ENCODE data around the gene SYNJ2. TPM values are rescaled to one million over a fixed set of nuclear protein-coding genes. Genes with fewer than 3 reads are reported as not detected.

Gene SYNJ2
- total and polyA plus RNA-seq, 2 experiments from 2014 or later, result 20.5 to 28.6 TPM

GRCh38 chr6:158041788-158042187 lies 60.1 kb downstream of the SYNJ2 start:
- Histone ChIP-seq H3K9ac (peak overlapping the region; percentile 72), H3K79me2 (ENCODE audit: insufficient read depth) (peaks cover 48% of the 10 kb centered on the region), H3K27me3 (replicated peaks; ENCODE audit: insufficient read depth) (no peaks in the 10 kb centered on the region), H3K9me2 (ENCODE audit: insufficient read depth) (no peaks in the 10 kb centered on the region), H3K4me2 (ENCODE audit: unreplicated experiment) (peak overlapping the region; percentile 57), H4K20me1 (ENCODE audit: insufficient read depth) (no peaks in the 10 kb centered on the region), H2AFZ (no peak overlapping the region), H3K4me1 (ENCODE audit: insufficient read depth) (peaks cover 56% of the 10 kb centered on the region), H3K36me3 (ENCODE audit: low read depth) (peaks cover 3% of the 10 kb centered on the region; the same call in 1 of the 2 replicates), H3K9me3 (ENCODE audit: low read depth) (no peaks in the 10 kb centered on the region), H3K4me3 (no peak overlapping the region), H3F3A (ENCODE audit: insufficient read depth) (peaks cover 46% of the 10 kb centered on the region), H3K27ac (peak overlapping the region; percentile 90)
- in situ Hi-C loops (cut with MboI), result no loop called here
- 97 to 98% methylated on average over 12 of the region's 12 CpGs for WGBS, 2 experiments (ENCODE audit: low coverage in 1 of 2, low lambda C conversion rate in 2 of 2, missing lambda C conversion rate in 2 of 2)
- TF ChIP-seq EZH2 (IDR thresholded peaks at IDR 0.05; ENCODE audit: insufficient read depth, poor library complexity, severe bottlenecking) (no peak), EZH2phosphoT487 (IDR thresholded peaks at IDR 0.05; ENCODE audit: insufficient read depth, low read depth) (no peak)
- DNase-seq, result no peak

GRCh38 chr6:158042245-158042798 lies 60.7 kb downstream of the SYNJ2 start:
- H3K79me2 ChIP-seq (ENCODE audit: insufficient read depth), result peaks cover 43% of the 10 kb centered on the region
- no peak overlapping the region for H2AFZ ChIP-seq
- peaks cover 3% of the 10 kb centered on the region; the same call in 1 of the 2 replicates for H3K36me3 ChIP-seq (ENCODE audit: low read depth)

GRCh38 chr6:158043008-158043407 lies 61.3 kb downstream of the SYNJ2 start:
- no peaks in the 10 kb centered on the region for H3K27me3 ChIP-seq (replicated peaks; ENCODE audit: insufficient read depth)
- peaks cover 63% of the 10 kb centered on the region for H3K4me1 ChIP-seq (ENCODE audit: insufficient read depth)
- H3K4me3 ChIP-seq, result no peak overlapping the region
- no peaks in the 10 kb centered on the region for H3K9me3 ChIP-seq (ENCODE audit: low read depth)
- no peak for TF ChIP-seq EZH2phosphoT487 (IDR thresholded peaks at IDR 0.05; ENCODE audit: insufficient read depth, low read depth)
- TF ChIP-seq EZH2 (IDR thresholded peaks at IDR 0.05; ENCODE audit: insufficient read depth, poor library complexity, severe bottlenecking), result no peak
- H4K20me1 ChIP-seq (ENCODE audit: insufficient read depth), result no peaks in the 10 kb centered on the region
- no peak overlapping the region for H2AFZ ChIP-seq
- no peak for DNase-seq
- in situ Hi-C loops (cut with MboI), result no loop called here
- H3K36me3 ChIP-seq (ENCODE audit: low read depth), result peaks cover 3% of the 10 kb centered on the region; the same call in 1 of the 2 replicates
- H3K9me2 ChIP-seq (ENCODE audit: insufficient read depth), result no peaks in the 10 kb centered on the region
- H3K27ac ChIP-seq, result peak overlapping the region; percentile 90
- peak overlapping the region; percentile 72 for H3K9ac ChIP-seq
- peaks cover 41% of the 10 kb centered on the region for H3K79me2 ChIP-seq (ENCODE audit: insufficient read depth)
- H3F3A ChIP-seq (ENCODE audit: insufficient read depth), result peaks cover 47% of the 10 kb centered on the region
- no peak overlapping the region for H3K4me2 ChIP-seq (ENCODE audit: unreplicated experiment)
- WGBS, 2 experiments (ENCODE audit: low coverage in 1 of 2, low lambda C conversion rate in 2 of 2, missing lambda C conversion rate in 2 of 2), result 93 to 95% methylated on average over 18 to 20 of the region's 20 CpGs

More at GRCh38 chr6:158042245-158042798, 60.7 kb downstream of the SYNJ2 start:
- DNase-seq, result peak; percentile 90
- Histone ChIP-seq H3F3A (ENCODE audit: insufficient read depth) (peaks cover 47% of the 10 kb centered on the region), H3K27ac (peak overlapping the region; percentile 90), H3K9me3 (ENCODE audit: low read depth) (no peaks in the 10 kb centered on the region), H3K9me2 (ENCODE audit: insufficient read depth) (no peaks in the 10 kb centered on the region), H3K4me1 (ENCODE audit: insufficient read depth) (peaks cover 61% of the 10 kb centered on the region), H4K20me1 (ENCODE audit: insufficient read depth) (no peaks in the 10 kb centered on the region), H3K27me3 (replicated peaks; ENCODE audit: insufficient read depth) (no peaks in the 10 kb centered on the region), H3K4me2 (ENCODE audit: unreplicated experiment) (peak overlapping the region; percentile 57), H3K9ac (peak overlapping the region; percentile 72), H3K4me3 (no peak overlapping the region)
- in situ Hi-C loops (cut with MboI), result no loop called here
- TF ChIP-seq EZH2phosphoT487 (IDR thresholded peaks at IDR 0.05; ENCODE audit: insufficient read depth, low read depth) (no peak), EZH2 (IDR thresholded peaks at IDR 0.05; ENCODE audit: insufficient read depth, poor library complexity, severe bottlenecking) (no peak)
- 41 to 45% methylated on average over 16 of the region's 16 CpGs for WGBS, 2 experiments (ENCODE audit: low coverage in 1 of 2, low lambda C conversion rate in 2 of 2, missing lambda C conversion rate in 2 of 2)

GRCh38 chr6:158043586-158044524 lies 62.2 kb downstream of the SYNJ2 start:
- Histone ChIP-seq H3K9me3 (ENCODE audit: low read depth) (no peaks in the 10 kb centered on the region), H3K27me3 (replicated peaks; ENCODE audit: insufficient read depth) (no peaks in the 10 kb centered on the region), H3K79me2 (ENCODE audit: insufficient read depth) (peaks cover 40% of the 10 kb centered on the region), H3K4me3 (no peak overlapping the region), H3K4me2 (ENCODE audit: unreplicated experiment) (no peak overlapping the region), H3K9me2 (ENCODE audit: insufficient read depth) (no peaks in the 10 kb centered on the region), H3K9ac (peak overlapping the region; percentile 72), H4K20me1 (ENCODE audit: insufficient read depth) (no peaks in the 10 kb centered on the region), H3K4me1 (ENCODE audit: insufficient read depth) (peaks cover 63% of the 10 kb centered on the region), H3K36me3 (ENCODE audit: low read depth) (peaks cover 3% of the 10 kb centered on the region; the same call in 1 of the 2 replicates), H2AFZ (no peak overlapping the region), H3F3A (ENCODE audit: insufficient read depth) (peaks cover 47% of the 10 kb centered on the region), H3K27ac (peak overlapping the region; percentile 90)
- no peak for TF ChIP-seq EZH2 (IDR thresholded peaks at IDR 0.05; ENCODE audit: insufficient read depth, poor library complexity, severe bottlenecking)
- TF ChIP-seq EZH2phosphoT487 (IDR thresholded peaks at IDR 0.05; ENCODE audit: insufficient read depth, low read depth), result no peak
- DNase-seq, result peak; percentile 49
- in situ Hi-C loops (cut with MboI), result no loop called here
- WGBS, 2 experiments (ENCODE audit: low coverage in 1 of 2, low lambda C conversion rate in 2 of 2, missing lambda C conversion rate in 2 of 2), result 51 to 58% methylated on average over 31 of the region's 31 CpGs
